Stimulated activated memory B cell treated with anti-CD40 and anti-IgM and Interleukin-4, amounts not matched to agents 10 μg/mL and 1 μg/mL and 100 μg/mL, for 72 hours (primary cell): Measurements from ENCODE around the gene SLX9.

Source experiments
- ATAC-seq: fragments of 150-1000 bp; cut with Tn5 transposase; 2 replicates; pipeline ENCODE4 v1.10.0; 2021
- H3K27ac Mint-ChIP-seq: one replicate; pipeline ENCODE4 v1.8.0; 2022; ENCODE audit warnings: mild to moderate bottlenecking, mixed read lengths
- H3K27me3 Mint-ChIP-seq: one replicate; pipeline ENCODE4 v1.8.0; 2022; ENCODE audit warnings: mixed read lengths
- H3K36me3 Mint-ChIP-seq: one replicate; pipeline ENCODE4 v1.8.0; 2022; ENCODE audit warnings: mixed read lengths
- H3K4me1 Mint-ChIP-seq: one replicate; pipeline ENCODE4 v1.8.0; 2022; ENCODE audit warnings: mixed read lengths
- H3K4me3 Mint-ChIP-seq: one replicate; pipeline ENCODE4 v1.8.0; 2022; ENCODE audit warnings: mild to moderate bottlenecking, moderate library complexity, mixed read lengths
- H3K9me3 Mint-ChIP-seq: one replicate; pipeline ENCODE4 v1.8.0; 2022; ENCODE audit warnings: mixed read lengths

Gene SLX9

GRCh38 chr21:44995343-44995941 is 55.6 kb downstream of the SLX9 start:
- no peak for ATAC-seq
- peaks cover 14% of the 10 kb centered on the region for H3K4me1 Mint-ChIP-seq
- H3K36me3 Mint-ChIP-seq, result no peaks in the 10 kb centered on the region
- no peak overlapping the region for H3K27ac Mint-ChIP-seq
- H3K9me3 Mint-ChIP-seq, result no peaks in the 10 kb centered on the region
- H3K27me3 Mint-ChIP-seq, result peaks cover 76% of the 10 kb centered on the region
- no peak overlapping the region for H3K4me3 Mint-ChIP-seq

DNA sequence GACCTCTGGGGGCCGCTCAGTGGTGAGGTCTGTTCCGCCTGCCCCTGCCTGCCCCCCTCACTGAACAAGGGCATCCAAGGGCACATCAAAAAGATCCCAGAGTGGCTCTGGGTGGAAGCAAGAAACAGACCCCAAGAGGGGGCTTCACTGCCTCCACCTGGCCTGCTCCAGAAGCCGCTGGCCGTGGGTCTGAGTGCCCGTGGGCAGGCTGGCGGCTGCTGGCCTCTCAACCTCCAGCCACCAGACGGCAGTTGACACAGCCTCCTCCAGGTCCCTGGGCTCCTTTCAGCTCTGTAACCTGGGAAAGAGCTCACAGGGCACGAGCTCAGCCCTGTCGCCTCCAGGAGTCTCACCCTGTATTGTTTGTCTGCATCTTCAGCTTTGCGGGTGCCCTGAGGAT is 56.3 kb downstream of the SLX9 start:
- ATAC-seq, result no peak
- no peaks in the 10 kb centered on the region for H3K36me3 Mint-ChIP-seq
- no peaks in the 10 kb centered on the region for H3K9me3 Mint-ChIP-seq
- H3K4me3 Mint-ChIP-seq, result no peak overlapping the region
- H3K27ac Mint-ChIP-seq, result no peak overlapping the region
- H3K27me3 Mint-ChIP-seq, result peaks cover 77% of the 10 kb centered on the region
- peaks cover 14% of the 10 kb centered on the region for H3K4me1 Mint-ChIP-seq

GRCh38 chr21:44996501-44996921 is 56.7 kb downstream of the SLX9 start:
- no peaks in the 10 kb centered on the region for H3K36me3 Mint-ChIP-seq
- H3K27ac Mint-ChIP-seq, result no peak overlapping the region
- H3K27me3 Mint-ChIP-seq, result peaks cover 81% of the 10 kb centered on the region
- no peak overlapping the region for H3K4me3 Mint-ChIP-seq
- ATAC-seq, result no peak
- H3K9me3 Mint-ChIP-seq, result no peaks in the 10 kb centered on the region
- peaks cover 14% of the 10 kb centered on the region for H3K4me1 Mint-ChIP-seq

DNA sequence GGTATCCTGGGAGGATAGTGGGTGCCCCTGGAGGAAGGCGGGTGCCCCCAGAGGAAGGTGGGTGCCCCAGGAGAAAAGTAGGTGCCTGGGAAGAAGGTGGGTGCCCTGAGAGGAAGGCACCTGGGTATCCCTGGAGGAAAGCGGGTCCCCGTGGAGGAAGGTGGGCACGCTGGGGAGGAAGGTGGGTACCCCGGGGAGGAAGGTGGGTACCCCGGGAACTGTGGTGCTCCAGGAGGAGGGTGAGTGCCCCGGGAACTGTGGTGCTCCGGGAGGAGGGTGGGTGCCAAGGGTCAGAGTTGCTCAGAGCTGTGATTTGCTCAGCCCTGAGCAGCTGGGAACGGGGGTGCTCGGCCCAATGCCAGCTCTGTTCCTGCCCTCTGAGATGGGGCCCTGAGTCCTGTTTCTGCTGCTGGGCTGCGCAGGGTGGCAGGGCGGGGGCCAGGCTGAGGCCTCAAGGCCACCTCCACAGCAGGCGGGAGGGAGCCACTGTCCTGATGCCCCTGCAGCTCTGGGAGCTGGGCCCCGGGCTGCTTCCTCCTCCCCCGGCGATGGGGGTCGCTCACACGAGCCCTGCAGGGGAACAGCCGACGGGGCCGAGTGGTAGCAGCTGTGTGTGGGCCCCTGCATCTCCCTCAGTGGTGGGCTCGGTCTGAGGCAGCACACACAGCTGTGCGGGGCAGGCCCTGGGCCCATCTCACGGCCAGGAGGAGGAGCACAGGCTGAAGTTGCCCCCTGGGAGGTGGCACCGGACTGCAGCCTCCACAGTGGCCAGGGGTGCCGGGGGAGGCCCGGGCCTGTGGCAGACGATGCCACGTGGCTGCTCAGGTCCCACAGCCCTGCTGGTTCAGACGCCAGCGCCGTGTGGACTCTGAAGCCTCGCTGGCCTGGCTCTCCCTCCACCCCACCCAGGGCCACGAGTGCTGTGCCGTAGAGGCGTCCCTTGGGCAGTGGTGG is 57.4 kb downstream of the SLX9 start:
- Mint-ChIP-seq H3K27ac (no peak overlapping the region), H3K4me1 (peaks cover 14% of the 10 kb centered on the region), H3K27me3 (peaks cover 73% of the 10 kb centered on the region), H3K36me3 (no peaks in the 10 kb centered on the region), H3K9me3 (no peaks in the 10 kb centered on the region), H3K4me3 (no peak overlapping the region)
- ATAC-seq, result no peak

DNA sequence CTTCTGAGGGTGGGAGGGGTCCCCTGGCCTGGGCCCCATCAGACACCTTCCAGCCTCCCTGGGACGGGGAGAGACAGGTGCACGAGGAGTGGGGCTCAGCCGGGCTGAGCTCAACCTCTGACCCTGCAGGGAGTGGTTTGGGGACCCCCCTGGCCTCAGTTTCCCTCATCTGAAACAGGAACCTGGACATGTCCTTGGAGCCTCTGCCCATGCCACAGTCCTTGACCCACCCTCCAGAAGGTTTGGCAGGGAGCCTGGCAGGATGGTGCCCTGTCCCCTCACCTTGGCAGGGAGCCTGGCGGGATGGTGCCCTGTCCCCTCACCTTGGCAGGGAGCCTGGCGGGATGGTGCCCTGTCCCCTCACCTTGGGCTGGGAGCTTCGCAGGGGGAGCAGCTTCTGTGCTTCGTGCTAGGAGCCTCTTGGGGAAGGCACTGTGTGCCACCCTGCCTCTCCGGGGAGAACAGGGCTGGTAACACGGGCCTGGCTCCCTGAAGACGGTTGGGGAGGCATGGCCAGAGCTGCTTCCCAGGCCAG is 58.3 kb downstream of the SLX9 start:
- Mint-ChIP-seq H3K27me3 (peaks cover 69% of the 10 kb centered on the region), H3K27ac (no peak overlapping the region), H3K9me3 (no peaks in the 10 kb centered on the region), H3K4me3 (no peak overlapping the region), H3K4me1 (peaks cover 14% of the 10 kb centered on the region), H3K36me3 (no peaks in the 10 kb centered on the region)
- ATAC-seq, result no peak

DNA sequence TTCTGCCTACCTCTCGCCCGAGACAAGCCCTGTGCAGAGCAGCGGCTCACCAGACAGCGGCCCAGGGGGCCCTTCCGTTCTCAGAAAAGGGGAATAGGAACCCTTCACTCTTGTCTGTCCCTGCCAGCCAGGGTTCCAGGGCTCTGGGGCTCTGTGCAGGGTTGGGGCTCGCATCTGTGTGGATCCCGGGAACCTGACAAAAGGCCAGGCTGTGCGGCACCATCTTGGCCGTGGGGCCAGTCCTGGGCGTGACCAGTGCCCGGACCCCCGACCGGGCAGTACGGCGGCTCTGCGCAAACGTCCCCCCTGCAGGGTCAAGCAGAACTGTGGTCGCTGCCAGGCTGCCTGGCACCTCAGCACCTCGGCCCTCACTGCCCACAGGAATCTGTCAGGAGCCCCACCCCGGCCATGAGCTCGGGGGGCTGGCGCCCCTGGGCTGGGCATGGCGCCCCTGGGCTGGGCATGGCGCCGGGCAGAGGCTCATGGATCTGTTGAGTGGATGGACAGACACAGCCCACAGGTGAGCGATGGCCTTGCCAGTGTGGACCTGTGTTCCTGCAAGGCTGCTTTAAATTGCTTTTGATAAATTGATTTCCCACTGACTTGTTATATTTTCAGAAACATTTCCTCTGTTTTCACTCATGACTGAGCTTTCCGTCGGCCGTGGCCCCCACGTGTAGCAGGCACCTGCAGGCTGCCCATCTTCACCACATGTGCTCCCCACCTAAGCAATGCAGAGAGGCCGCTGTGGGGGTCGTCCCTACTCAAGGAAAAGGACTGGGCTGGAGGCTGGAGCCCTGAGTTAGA is 59.0 kb downstream of the SLX9 start:
- Mint-ChIP-seq H3K4me3 (no peak overlapping the region), H3K27me3 (peaks cover 69% of the 10 kb centered on the region)

GRCh38 chr21:44999428-44999971 is 59.7 kb downstream of the SLX9 start:
- Mint-ChIP-seq H3K4me3 (no peak overlapping the region), H3K9me3 (no peaks in the 10 kb centered on the region)

More for the DNA sequence above, 59.0 kb downstream of the SLX9 start:
- Mint-ChIP-seq H3K27ac (no peak overlapping the region), H3K4me1 (peaks cover 14% of the 10 kb centered on the region), H3K9me3 (no peaks in the 10 kb centered on the region), H3K36me3 (no peaks in the 10 kb centered on the region)
- ATAC-seq, result no peak

GRCh38 chr21:44999972-45000636 is 60.3 kb downstream of the SLX9 start:
- no peaks in the 10 kb centered on the region for H3K36me3 Mint-ChIP-seq
- H3K27ac Mint-ChIP-seq, result no peak overlapping the region
- no peak for ATAC-seq
- H3K4me1 Mint-ChIP-seq, result peaks cover 14% of the 10 kb centered on the region
- no peak overlapping the region for H3K4me3 Mint-ChIP-seq
- H3K9me3 Mint-ChIP-seq, result peaks cover 3% of the 10 kb centered on the region
- H3K27me3 Mint-ChIP-seq, result peaks cover 64% of the 10 kb centered on the region

More at GRCh38 chr21:44999428-44999971, 59.7 kb downstream of the SLX9 start:
- H3K4me1 Mint-ChIP-seq, result peaks cover 14% of the 10 kb centered on the region
- ATAC-seq, result no peak
- peaks cover 62% of the 10 kb centered on the region for H3K27me3 Mint-ChIP-seq
- H3K36me3 Mint-ChIP-seq, result no peaks in the 10 kb centered on the region
- no peak overlapping the region for H3K27ac Mint-ChIP-seq

GRCh38 chr21:45000637-45001133 is 60.9 kb downstream of the SLX9 start:
- H3K4me3 Mint-ChIP-seq, result no peak overlapping the region
- peaks cover 14% of the 10 kb centered on the region for H3K4me1 Mint-ChIP-seq
- peaks cover 63% of the 10 kb centered on the region for H3K27me3 Mint-ChIP-seq
- H3K27ac Mint-ChIP-seq, result no peak overlapping the region
- ATAC-seq, result no peak
- H3K9me3 Mint-ChIP-seq, result peaks cover 5% of the 10 kb centered on the region
- H3K36me3 Mint-ChIP-seq, result no peaks in the 10 kb centered on the region

DNA sequence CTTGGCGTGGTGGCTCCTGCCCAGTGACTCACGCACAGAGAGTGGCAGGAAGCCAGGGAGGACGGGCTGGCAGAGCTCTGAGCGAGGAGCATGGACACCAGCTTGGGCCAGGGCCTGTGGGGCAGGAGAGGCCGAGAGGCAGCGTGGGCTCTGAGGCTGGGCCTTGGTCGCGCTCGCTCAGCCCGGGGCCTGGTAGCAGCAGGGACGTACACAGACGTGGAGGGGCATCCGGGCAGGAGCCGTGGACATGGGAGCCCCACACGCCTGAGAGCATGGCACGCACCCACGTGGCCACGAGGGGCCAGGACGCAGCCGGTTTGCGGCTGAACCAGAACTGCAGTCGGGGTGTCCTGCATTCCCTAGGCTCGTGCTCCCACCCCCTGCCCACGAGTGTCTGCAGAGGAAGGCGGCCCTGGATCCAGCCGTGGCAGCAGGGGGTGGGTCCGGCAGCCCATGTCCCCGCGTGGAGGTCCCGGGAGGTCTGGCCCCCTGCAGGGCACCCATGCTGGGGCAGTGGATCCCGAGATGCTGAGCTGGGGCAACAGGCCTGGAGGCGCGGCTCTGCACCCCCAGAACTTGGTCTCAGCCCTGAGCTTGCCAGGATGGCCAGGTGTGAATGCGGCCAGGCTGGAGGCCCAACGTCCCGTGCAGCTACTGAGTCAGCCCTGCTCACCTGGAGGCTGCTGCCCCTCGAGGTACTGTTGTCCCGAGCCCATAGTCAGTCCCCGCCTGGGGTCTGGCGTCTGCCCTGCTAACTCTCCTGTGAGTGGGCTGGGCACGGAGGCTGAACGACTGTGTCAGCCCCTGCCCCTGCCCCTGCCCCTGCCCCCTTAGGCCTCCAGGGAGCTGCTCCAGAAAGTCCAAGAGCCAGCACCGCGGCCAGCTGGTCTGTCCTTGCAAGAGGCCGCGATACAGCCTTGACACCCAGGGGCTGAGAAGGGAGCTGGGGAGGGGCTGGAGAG is 61.6 kb downstream of the SLX9 start:
- no peak for ATAC-seq
- H3K9me3 Mint-ChIP-seq, result peaks cover 10% of the 10 kb centered on the region
- H3K4me3 Mint-ChIP-seq, result no peak overlapping the region
- no peaks in the 10 kb centered on the region for H3K36me3 Mint-ChIP-seq
- H3K27me3 Mint-ChIP-seq, result peaks cover 56% of the 10 kb centered on the region
- peaks cover 14% of the 10 kb centered on the region for H3K4me1 Mint-ChIP-seq
- no peak overlapping the region for H3K27ac Mint-ChIP-seq

- peaks cover 56% of the 10 kb centered on the region for H3K27me3 Mint-ChIP-seq
- no peak for ATAC-seq
- H3K36me3 Mint-ChIP-seq, result no peaks in the 10 kb centered on the region
- H3K9me3 Mint-ChIP-seq, result peaks cover 14% of the 10 kb centered on the region
- no peak overlapping the region for H3K27ac Mint-ChIP-seq
- no peak overlapping the region for H3K4me3 Mint-ChIP-seq
- H3K4me1 Mint-ChIP-seq, result peaks cover 14% of the 10 kb centered on the region
Observed at GRCh38 chr21:45002381-45003204, 62.8 kb downstream of the SLX9 start.

DNA sequence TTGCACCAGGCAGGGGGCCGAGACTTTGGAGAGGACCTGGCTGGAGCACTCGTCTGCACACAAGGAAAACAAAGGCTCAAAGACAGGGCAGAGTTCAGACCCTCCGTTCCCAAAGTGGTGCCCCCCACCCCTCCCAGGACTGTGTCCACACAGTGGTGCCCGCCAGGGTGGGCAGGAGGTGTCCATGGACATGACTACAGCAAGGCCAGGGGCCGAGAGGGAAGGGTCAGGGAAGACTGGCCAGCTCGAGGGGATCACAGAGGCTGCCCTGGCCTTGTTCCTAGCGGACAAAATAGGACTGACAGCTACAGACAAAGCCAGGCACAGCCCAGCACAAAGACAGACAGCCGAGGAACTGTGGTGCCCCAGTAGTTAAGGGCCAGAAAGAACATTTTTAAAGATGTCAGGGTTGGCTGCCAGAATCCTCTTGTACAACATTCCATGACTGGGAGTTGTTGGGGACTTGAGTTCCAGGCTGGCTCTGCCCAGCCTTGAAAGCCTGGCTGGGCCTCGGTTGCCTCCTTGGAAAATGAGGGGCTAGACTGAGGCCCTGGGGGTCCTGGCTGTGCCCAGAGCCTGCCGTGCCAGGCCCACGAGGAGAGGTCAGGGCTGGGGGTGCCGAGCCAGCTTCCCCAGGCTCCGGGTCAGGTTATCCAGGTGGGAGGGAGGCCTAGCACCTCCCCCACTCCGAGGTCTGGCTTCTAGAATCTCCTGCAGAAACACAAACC is 63.7 kb downstream of the SLX9 start:
- Mint-ChIP-seq H3K9me3 (peaks cover 16% of the 10 kb centered on the region), H3K36me3 (peaks cover 1% of the 10 kb centered on the region), H3K4me1 (peaks cover 14% of the 10 kb centered on the region), H3K27ac (no peak overlapping the region), H3K27me3 (peaks cover 62% of the 10 kb centered on the region), H3K4me3 (no peak overlapping the region)
- ATAC-seq, result no peak
